ENCODE results near the gene ZNF524.

DNA sequence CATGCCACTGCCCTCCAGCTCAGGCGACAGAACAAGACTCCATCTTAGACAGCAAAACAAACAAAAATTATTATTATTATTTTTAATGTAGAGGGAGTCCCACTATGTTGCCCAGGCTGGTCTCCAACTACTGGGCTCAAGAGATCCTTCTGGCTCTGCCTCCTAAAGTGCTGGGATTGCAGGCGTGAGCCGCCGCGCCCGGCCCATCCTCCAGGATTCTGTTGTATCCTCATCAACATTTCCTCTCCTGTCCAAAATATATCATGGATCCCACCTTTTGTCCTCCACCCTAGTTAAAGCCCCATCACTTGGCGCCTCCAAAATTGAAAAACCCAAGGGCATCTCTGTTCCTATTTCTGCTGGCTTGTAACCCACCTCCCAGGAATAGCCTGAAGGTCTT, 23.0 kb downstream of the ZNF524 start:
- TF ChIP-seq, protein P1, sequence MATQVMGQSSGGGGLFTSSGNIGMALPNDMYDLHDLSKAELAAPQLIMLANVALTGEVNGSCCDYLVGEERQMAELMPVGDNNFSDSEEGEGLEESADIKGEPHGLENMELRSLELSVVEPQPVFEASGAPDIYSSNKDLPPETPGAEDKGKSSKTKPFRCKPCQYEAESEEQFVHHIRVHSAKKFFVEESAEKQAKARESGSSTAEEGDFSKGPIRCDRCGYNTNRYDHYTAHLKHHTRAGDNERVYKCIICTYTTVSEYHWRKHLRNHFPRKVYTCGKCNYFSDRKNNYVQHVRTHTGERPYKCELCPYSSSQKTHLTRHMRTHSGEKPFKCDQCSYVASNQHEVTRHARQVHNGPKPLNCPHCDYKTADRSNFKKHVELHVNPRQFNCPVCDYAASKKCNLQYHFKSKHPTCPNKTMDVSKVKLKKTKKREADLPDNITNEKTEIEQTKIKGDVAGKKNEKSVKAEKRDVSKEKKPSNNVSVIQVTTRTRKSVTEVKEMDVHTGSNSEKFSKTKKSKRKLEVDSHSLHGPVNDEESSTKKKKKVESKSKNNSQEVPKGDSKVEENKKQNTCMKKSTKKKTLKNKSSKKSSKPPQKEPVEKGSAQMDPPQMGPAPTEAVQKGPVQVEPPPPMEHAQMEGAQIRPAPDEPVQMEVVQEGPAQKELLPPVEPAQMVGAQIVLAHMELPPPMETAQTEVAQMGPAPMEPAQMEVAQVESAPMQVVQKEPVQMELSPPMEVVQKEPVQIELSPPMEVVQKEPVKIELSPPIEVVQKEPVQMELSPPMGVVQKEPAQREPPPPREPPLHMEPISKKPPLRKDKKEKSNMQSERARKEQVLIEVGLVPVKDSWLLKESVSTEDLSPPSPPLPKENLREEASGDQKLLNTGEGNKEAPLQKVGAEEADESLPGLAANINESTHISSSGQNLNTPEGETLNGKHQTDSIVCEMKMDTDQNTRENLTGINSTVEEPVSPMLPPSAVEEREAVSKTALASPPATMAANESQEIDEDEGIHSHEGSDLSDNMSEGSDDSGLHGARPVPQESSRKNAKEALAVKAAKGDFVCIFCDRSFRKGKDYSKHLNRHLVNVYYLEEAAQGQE (IDR thresholded peaks at IDR 0.05; ENCODE audit: low read depth, low read length), result no peak
- TF ChIP-seq, protein P2, sequence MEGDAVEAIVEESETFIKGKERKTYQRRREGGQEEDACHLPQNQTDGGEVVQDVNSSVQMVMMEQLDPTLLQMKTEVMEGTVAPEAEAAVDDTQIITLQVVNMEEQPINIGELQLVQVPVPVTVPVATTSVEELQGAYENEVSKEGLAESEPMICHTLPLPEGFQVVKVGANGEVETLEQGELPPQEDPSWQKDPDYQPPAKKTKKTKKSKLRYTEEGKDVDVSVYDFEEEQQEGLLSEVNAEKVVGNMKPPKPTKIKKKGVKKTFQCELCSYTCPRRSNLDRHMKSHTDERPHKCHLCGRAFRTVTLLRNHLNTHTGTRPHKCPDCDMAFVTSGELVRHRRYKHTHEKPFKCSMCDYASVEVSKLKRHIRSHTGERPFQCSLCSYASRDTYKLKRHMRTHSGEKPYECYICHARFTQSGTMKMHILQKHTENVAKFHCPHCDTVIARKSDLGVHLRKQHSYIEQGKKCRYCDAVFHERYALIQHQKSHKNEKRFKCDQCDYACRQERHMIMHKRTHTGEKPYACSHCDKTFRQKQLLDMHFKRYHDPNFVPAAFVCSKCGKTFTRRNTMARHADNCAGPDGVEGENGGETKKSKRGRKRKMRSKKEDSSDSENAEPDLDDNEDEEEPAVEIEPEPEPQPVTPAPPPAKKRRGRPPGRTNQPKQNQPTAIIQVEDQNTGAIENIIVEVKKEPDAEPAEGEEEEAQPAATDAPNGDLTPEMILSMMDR (IDR thresholded peaks at IDR 0.05), result no peak
- TF ChIP-seq EP300 (IDR thresholded peaks at IDR 0.05; ENCODE audit: borderline replicate concordance in 1 of 2, low read depth in 1 of 2, low read length in 1 of 2) (no peak), GATA2 (CRISPR knock-in tag; IDR thresholded peaks at IDR 0.05) (no peak)
